ENCODE results near the gene ZNF609. TPM values are rescaled to one million over a fixed set of nuclear protein-coding genes. Genes with fewer than 3 reads are reported as not detected.
A peak's percentile ranks its signal among the peaks of the same experiment; 100 is the strongest.
"Not testable (repeated sequence)": the region's sequence is repeated elsewhere in the genome, so short reads cannot be mapped to it uniquely, and the experiment has no call there.

The ZNF609 gene
- total RNA-seq, 1 experiment from 2014 or later: 12.1 TPM

GRCh38 chr15:64459066-64459781 is 1.2 kb upstream of the ZNF609 start:
- no peak for DNase-seq (ENCODE audit: low read depth)

- peak; percentile 86 for DNase-seq (ENCODE audit: low read depth)
These were observed 644 bp downstream of the ZNF609 start for GRCh38 chr15:64460724-64461720.

- no peak for DNase-seq (ENCODE audit: low read depth)
These were observed 1.4 kb downstream of the ZNF609 start for GRCh38 chr15:64461721-64462162.

- no peak for DNase-seq (ENCODE audit: low read depth)
These were observed 2.1 kb downstream of the ZNF609 start for GRCh38 chr15:64462492-64462891.

- DNase-seq (ENCODE audit: low read depth): no peak
These were observed 4.1 kb downstream of the ZNF609 start for GRCh38 chr15:64464276-64465005.

- DNase-seq (ENCODE audit: low read depth): no peak
These were observed 6.2 kb downstream of the ZNF609 start for GRCh38 chr15:64466408-64467141.

- DNase-seq (ENCODE audit: low read depth): no peak
These were observed 11.8 kb downstream of the ZNF609 start for GRCh38 chr15:64472161-64472560.

- DNase-seq (ENCODE audit: low read depth): no peak
These were observed 14.5 kb downstream of the ZNF609 start for GRCh38 chr15:64474846-64475245.

GRCh38 chr15:64476550-64476949 is 16.2 kb downstream of the ZNF609 start:
- no peak for DNase-seq (ENCODE audit: low read depth)

- DNase-seq (ENCODE audit: low read depth): no peak
These were observed 18.5 kb downstream of the ZNF609 start for GRCh38 chr15:64478863-64479262.

GRCh38 chr15:64480891-64481290 is 20.5 kb downstream of the ZNF609 start:
- no peak for DNase-seq (ENCODE audit: low read depth)

- DNase-seq (ENCODE audit: low read depth): no peak
These were observed 23.4 kb downstream of the ZNF609 start for GRCh38 chr15:64483749-64484148.

GRCh38 chr15:64485796-64486195 is 25.4 kb downstream of the ZNF609 start:
- no peak for DNase-seq (ENCODE audit: low read depth)

- no peak for DNase-seq (ENCODE audit: low read depth)
These were observed 30.4 kb downstream of the ZNF609 start for GRCh38 chr15:64490598-64491259.

- no peak for DNase-seq (ENCODE audit: low read depth)
These were observed 33.3 kb downstream of the ZNF609 start for GRCh38 chr15:64493641-64494040.

GRCh38 chr15:64495968-64496367 is 35.6 kb downstream of the ZNF609 start:
- not testable (repeated sequence) for DNase-seq (ENCODE audit: low read depth)

GRCh38 chr15:64500695-64501395 is 40.5 kb downstream of the ZNF609 start:
- DNase-seq (ENCODE audit: low read depth): no peak

GRCh38 chr15:64501396-64501715 is 41.0 kb downstream of the ZNF609 start:
- DNase-seq (ENCODE audit: low read depth): no peak

GRCh38 chr15:64502151-64502550 is 41.8 kb downstream of the ZNF609 start:
- DNase-seq (ENCODE audit: low read depth): no peak

- DNase-seq (ENCODE audit: low read depth): peak; percentile 10
These were observed 42.2 kb downstream of the ZNF609 start for GRCh38 chr15:64502551-64502950.

All from RPMI7951 (cell line).